HCT116 (cell line): ENCODE results near the gene ZAR1L.

Source experiments
- EGR1 ChIP-seq: IDR thresholded peaks from 2 replicates; pipeline ENCODE4 v1.6.1; 2012; ENCODE audit warnings: low read depth
- EZH2phosphoT487 ChIP-seq: fragments of 200-600 bp; IDR thresholded peaks from 2 replicates; pipeline ENCODE4 v1.6.1; 2018; ENCODE audit warnings: antibody characterized with exemption, borderline replicate concordance
- POLR2A ChIP-seq: IDR thresholded peaks from 2 replicates; pipeline ENCODE4 v1.7.0; 2011; ENCODE audit warnings: borderline replicate concordance; ENCODE audit not compliant: insufficient read depth, insufficient read length; ENCODE audit errors: extremely low read depth
- POLR2AphosphoS5 ChIP-seq: IDR thresholded peaks from 2 replicates; pipeline ENCODE4 v1.6.1; 2011; ENCODE audit warnings: mild to moderate bottlenecking, low read depth, low read length, moderate library complexity
- RAD21 ChIP-seq: IDR thresholded peaks from 2 replicates; pipeline ENCODE4 v1.6.1; 2012; ENCODE audit warnings: low read depth, mild to moderate bottlenecking
- SIN3A ChIP-seq: IDR thresholded peaks from 2 replicates; pipeline ENCODE4 v1.6.1; 2012; ENCODE audit warnings: low read depth
- SP1 ChIP-seq: IDR thresholded peaks from 2 replicates; pipeline ENCODE4 v1.6.1; 2012; ENCODE audit warnings: low read depth
- SRF ChIP-seq: IDR thresholded peaks from 2 replicates; pipeline ENCODE4 v1.6.1; 2012; ENCODE audit warnings: low read depth
- TCF7L2 ChIP-seq: IDR thresholded peaks from 2 replicates; pipeline ENCODE4 v1.7.0; 2011; ENCODE audit warnings: borderline replicate concordance, inconsistent platforms; ENCODE audit not compliant: insufficient read depth, insufficient read length; ENCODE audit errors: extremely low read depth
- TF ChIP-seq, protein P1 (sequence below), 3 experiments: fragments of 200-600 bp in 1 of 3; sonication (generic) in 1 of 3; IDR thresholded peaks in 2 of 3; conservative IDR thresholded peaks in 1 of 3; 2 replicates each; pipeline ENCODE4 v1.5.1; 2012 to 2017; ENCODE audit warnings: low read depth in 2 of 3, low read length in 2 of 3, antibody characterized with exemption in 1 of 3, borderline replicate concordance in 1 of 3, control low read depth in 1 of 3, mild to moderate bottlenecking in 1 of 3, mixed read lengths in 1 of 3, mixed run types in 1 of 3, moderate library complexity in 1 of 3; ENCODE audit not compliant: insufficient read depth in 1 of 3
- TF ChIP-seq, protein P2 (sequence below): IDR thresholded peaks from 2 replicates; pipeline ENCODE4 v1.6.1; 2012; ENCODE audit warnings: low read depth
- TF ChIP-seq, protein P3 (sequence below): IDR thresholded peaks from 2 replicates; pipeline ENCODE4 v1.6.1; 2012

DNA sequence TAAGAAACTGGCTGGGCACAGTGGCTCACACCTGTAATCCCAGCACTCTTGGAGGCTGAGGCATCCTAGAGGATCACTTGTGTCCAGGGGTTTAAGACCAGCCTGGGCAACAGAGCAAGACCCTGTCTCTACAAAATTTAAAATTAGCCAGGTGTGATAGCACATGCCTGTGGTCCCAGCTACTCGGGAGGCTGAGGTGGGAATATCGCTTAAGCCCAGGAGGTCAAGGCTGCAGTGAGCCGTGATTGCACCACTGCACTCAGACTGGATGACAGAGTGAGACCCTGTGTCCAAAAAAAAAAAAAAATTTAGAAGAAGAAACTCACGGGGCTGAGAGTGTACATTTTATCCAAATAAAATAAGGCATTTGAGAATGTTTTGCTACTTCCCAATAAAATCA lies 58.9 kb downstream of the ZAR1L start:
- TF ChIP-seq EGR1 = no peak
- no peak for TF ChIP-seq POLR2AphosphoS5
- TF ChIP-seq, protein P1, sequence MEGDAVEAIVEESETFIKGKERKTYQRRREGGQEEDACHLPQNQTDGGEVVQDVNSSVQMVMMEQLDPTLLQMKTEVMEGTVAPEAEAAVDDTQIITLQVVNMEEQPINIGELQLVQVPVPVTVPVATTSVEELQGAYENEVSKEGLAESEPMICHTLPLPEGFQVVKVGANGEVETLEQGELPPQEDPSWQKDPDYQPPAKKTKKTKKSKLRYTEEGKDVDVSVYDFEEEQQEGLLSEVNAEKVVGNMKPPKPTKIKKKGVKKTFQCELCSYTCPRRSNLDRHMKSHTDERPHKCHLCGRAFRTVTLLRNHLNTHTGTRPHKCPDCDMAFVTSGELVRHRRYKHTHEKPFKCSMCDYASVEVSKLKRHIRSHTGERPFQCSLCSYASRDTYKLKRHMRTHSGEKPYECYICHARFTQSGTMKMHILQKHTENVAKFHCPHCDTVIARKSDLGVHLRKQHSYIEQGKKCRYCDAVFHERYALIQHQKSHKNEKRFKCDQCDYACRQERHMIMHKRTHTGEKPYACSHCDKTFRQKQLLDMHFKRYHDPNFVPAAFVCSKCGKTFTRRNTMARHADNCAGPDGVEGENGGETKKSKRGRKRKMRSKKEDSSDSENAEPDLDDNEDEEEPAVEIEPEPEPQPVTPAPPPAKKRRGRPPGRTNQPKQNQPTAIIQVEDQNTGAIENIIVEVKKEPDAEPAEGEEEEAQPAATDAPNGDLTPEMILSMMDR (IDR thresholded peaks at IDR 0.05 in 2 of 3, conservative IDR thresholded peaks at IDR 0.05 in 1 of 3; ENCODE audit: borderline replicate concordance in 1 of 3, insufficient read depth in 1 of 3, low read depth in 2 of 3, low read length in 2 of 3) = no peak
- TF ChIP-seq TCF7L2 = no peak
- TF ChIP-seq SRF = no peak
- no peak for TF ChIP-seq POLR2A
- TF ChIP-seq, protein P2, sequence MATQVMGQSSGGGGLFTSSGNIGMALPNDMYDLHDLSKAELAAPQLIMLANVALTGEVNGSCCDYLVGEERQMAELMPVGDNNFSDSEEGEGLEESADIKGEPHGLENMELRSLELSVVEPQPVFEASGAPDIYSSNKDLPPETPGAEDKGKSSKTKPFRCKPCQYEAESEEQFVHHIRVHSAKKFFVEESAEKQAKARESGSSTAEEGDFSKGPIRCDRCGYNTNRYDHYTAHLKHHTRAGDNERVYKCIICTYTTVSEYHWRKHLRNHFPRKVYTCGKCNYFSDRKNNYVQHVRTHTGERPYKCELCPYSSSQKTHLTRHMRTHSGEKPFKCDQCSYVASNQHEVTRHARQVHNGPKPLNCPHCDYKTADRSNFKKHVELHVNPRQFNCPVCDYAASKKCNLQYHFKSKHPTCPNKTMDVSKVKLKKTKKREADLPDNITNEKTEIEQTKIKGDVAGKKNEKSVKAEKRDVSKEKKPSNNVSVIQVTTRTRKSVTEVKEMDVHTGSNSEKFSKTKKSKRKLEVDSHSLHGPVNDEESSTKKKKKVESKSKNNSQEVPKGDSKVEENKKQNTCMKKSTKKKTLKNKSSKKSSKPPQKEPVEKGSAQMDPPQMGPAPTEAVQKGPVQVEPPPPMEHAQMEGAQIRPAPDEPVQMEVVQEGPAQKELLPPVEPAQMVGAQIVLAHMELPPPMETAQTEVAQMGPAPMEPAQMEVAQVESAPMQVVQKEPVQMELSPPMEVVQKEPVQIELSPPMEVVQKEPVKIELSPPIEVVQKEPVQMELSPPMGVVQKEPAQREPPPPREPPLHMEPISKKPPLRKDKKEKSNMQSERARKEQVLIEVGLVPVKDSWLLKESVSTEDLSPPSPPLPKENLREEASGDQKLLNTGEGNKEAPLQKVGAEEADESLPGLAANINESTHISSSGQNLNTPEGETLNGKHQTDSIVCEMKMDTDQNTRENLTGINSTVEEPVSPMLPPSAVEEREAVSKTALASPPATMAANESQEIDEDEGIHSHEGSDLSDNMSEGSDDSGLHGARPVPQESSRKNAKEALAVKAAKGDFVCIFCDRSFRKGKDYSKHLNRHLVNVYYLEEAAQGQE = no peak
- TF ChIP-seq RAD21 = no peak
- TF ChIP-seq SP1 = no peak
- TF ChIP-seq, protein P3, sequence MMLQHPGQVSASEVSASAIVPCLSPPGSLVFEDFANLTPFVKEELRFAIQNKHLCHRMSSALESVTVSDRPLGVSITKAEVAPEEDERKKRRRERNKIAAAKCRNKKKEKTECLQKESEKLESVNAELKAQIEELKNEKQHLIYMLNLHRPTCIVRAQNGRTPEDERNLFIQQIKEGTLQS = no peak
- TF ChIP-seq SIN3A = no peak
- no peak for TF ChIP-seq EZH2phosphoT487
